ENCODE data around the gene CYTH2.

The CYTH2 gene

DNA sequence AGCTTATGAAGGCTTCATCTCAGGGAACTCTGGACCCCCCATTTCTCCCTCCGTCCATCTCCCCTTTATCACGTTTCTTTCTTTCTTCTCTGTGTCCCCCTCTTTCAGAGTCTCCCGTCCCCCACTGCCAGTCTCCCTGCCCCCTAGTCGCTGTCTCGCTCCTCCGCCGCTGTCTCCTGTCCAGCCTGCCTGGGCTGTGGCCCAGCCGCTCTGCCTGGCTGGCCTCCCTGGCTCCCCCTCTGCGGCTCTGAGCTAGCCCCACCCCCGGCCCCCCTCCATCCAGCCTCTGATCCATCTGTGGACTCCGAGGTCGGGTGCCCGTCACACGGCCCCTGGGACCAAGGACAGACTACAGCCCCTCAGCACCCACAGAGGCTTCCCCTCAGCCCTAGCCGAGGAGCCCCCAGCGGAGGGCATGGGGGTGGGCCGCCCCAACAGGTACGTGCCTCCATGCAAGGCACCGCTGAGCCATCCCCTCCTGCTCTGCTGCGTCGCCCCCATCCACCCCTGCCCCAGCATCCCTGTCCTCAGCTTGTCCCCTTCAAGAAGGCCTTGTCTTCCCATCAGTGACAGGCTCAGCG is 14.9 kb upstream of the CYTH2 start:
- DNase-seq = no peak

- DNase-seq = no peak
Observed at GRCh38 chr19:48455171-48455907, 13.8 kb upstream of the CYTH2 start, which contains the start of gene KCNJ14. TSS of gene KCNJ14 (plus strand) at chr19:48455574. CDS start at chr19:48461725, 6,151 bp downstream.

DNA sequence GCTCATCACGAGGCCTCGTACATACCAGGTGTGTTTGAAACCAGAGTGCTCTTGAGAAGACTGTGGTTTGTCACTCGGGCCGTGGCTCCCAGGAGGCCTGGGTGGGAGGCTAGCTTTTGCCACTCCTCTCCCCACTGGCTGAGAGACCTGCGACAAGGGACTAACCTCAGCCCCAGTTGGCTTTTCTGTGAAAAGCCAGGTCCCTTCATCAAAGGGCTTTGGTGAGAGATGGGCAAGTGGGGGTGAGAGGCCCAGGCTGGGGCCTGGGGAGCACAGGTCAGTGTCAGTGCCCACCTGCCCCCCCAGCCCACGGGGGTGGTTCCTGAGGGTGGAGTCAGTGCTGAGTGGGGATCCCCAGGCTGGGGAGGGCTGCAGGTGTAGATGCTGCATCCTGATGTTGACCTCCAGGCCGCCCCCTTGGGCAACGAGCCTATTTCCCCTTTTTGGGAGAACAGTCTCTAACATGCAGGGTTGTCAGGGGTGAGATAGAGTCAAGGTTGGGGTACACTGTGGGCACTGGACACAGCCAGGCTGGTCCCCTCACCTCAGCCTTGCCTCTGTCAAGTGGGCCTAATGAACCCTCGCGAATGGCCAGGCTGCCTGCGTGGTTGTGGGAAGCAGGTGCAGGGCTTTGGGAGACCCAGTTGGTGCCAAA is 13.1 kb upstream of the CYTH2 start:
- no peak for DNase-seq

DNA sequence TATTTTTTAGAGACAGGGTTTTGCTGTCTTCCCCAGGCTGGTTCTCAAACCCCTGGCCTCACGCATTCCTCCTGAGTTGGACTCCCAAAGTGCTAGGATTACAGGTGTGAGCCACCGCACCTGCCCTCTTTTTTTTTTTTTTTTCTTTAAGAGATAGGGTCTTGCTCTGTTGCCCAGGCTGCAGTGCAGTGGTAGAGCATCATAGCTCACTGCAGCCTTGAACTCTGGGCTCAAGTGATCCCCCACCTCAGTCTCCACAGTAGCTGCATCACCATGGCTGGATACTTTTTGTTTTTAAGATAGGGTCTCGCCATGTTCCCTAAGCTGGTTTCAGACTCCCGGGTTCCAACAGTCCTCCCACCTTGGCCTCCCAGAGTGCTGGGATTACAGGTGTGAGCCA is 12.3 kb upstream of the CYTH2 start:
- DNase-seq = no peak

GRCh38 chr19:48458016-48458415 is 11.2 kb upstream of the CYTH2 start:
- no peak for DNase-seq

- no peak for DNase-seq
Observed at GRCh38 chr19:48461651-48461981, 7.6 kb upstream of the CYTH2 start.

GRCh38 chr19:48461982-48462655 is 7.0 kb upstream of the CYTH2 start:
- no peak for DNase-seq

GRCh38 chr19:48465215-48465614 is 4.0 kb upstream of the CYTH2 start:
- DNase-seq = no peak

- no peak for DNase-seq
Observed at GRCh38 chr19:48466561-48467325, 2.4 kb upstream of the CYTH2 start.

GRCh38 chr19:48468772-48469288 is 339 bp upstream of the CYTH2 start:
- peak; percentile 100 for DNase-seq

DNA sequence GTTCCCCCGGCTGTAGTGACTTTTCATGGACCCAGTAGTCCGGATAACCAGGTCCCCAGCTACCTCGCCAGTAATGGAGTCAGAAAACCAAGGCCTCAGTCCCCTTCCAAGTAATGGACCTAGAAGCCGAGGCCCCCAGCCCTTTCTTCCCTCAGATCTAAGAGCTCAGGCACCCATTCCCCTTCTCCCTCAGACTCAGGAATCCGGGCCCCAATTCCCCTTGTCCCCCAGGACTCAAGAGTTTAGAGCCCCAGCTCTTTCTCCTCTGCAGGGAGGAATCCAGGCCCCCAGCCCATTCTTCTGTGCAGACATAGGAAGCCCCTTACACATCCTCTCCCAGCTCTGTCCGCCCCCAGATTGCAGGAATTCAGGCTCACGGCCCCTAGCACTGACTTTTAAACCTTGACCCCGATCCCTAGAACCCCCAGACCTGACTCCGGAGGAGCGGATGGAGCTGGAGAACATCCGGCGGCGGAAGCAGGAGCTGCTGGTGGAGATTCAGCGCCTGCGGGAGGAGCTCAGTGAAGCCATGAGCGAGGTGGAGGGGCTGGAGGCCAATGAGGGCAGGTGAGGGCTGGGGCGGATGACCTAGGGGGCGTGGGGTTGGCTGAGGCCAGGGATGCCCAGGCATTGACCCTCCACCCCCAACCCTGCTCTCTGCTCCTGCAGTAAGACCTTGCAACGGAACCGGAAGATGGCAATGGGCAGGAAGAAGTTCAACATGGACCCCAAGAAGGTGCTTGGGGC is 938 bp downstream of the CYTH2 start:
- DNase-seq = no peak

GRCh38 chr19:48470856-48471255 is 1.7 kb downstream of the CYTH2 start:
- no peak for DNase-seq

DNA sequence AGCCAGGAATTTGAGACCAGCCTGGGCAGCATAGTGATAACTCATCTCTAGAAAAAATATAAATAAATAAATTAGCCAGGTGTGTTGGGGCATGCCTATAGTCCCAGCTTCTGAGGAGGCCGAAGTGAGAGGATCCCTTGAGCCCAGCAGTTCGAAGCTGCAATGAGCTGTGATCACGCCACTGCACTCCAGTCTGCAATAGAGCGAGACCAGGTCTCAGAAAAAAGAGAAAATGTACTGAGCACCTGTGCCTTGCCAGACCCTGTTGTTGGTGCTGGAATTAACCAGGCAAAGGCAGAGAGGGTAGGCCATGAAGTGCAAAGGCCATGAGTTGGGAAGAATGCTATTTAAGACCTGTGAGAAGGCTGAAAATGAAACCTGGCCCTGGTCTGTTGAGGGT is 2.7 kb downstream of the CYTH2 start:
- no peak for DNase-seq

DNA sequence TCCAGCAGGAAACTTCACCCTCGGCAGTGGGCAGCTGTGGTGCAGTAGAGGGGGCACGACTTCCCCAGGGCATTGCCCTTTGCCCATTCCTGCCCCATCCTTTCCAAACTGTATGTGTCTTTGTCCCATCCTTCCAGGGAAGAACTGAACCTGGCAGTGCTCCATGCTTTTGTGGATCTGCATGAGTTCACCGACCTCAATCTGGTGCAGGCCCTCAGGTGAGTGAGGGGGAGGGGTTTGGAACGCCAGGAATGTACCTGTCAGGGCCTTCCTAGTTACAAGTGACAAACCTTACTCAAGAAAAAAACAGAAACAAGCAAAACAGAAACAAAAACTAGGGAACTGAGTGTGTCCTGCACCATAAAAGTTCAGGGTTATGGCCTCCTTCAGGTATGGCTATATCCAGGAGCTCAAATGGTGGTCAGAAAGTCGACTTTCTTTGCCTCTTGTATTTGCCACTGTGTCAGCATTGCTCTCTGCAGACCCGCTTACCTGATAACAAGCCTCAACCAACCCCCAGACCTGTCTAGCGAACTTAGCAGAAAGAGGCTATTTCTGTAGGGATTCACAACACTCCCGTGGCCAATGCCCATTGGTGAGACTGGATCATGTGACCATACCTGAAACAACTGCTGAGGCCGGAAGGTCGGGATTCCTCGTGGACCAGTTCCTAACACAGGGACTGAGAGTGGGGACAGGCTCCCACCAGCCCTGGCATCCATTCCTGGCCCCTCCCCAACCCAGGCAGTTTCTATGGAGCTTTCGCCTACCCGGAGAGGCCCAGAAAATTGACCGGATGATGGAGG is 4.2 kb downstream of the CYTH2 start:
- DNase-seq = no peak

- DNase-seq = no peak
Observed at GRCh38 chr19:48474084-48474592, 5.0 kb downstream of the CYTH2 start.

GRCh38 chr19:48475369-48476068 is 6.3 kb downstream of the CYTH2 start:
- no peak for DNase-seq

- no peak for DNase-seq
Observed at GRCh38 chr19:48476176-48476575, 7.0 kb downstream of the CYTH2 start.

- no peak for DNase-seq
Observed at GRCh38 chr19:48477067-48477685, 8.0 kb downstream of the CYTH2 start.

DNA sequence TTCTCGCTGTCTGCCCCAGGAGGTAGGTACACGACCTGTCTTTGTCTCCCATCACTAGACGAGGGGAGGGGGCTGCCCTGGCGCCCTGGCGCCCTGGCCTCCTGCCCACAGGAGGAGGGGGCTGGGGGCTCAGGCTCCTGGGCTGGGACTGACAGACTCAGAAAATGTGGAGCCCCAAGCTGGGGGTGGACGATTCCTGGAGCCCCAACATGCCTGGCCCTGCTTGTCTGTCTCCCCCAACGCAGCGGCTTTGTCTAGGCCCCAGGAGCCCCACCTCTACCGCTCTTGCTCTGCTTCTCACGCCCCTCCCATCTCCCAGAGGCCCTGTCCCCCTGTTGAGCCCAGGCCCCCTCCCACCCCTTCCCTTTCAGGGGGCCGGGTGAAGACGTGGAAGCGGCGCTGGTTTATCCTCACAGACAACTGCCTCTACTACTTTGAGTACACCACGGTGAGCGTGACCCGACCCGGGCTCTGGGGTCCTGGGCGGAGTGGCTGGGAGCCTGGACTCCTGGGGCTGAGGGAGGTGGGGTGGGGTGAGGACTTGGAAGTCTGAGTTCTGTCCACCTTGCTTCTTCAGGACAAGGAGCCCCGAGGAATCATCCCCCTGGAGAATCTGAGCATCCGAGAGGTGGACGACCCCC is 8.6 kb downstream of the CYTH2 start:
- DNase-seq = no peak

Data from NCI-H774 (cell line).